OCI-LY3 (cell line): ENCODE measurements around the gene CPB1.

Source experiments
- CTCF ChIP-seq: fragments of 200-600, 300-600 bp; sonication (generic); IDR thresholded peaks from 2 replicates; pipeline ENCODE4 v1.5.1; 2014; ENCODE audit warnings: antibody characterized with exemption, low read length, low read depth
- EZH2phosphoT487 ChIP-seq: fragments of 200-600 bp; shearing (Covaris generic); IDR thresholded peaks from 2 replicates; pipeline ENCODE4 v1.6.1; 2018; ENCODE audit warnings: antibody characterized with exemption, mixed run types, low read depth

- no peak for TF ChIP-seq CTCF
- no peak for TF ChIP-seq EZH2phosphoT487
These were observed 46.4 kb downstream of the CPB1 start for GRCh38 chr3:148873977-148874376.
